Endometrial microvascular endothelial cells (primary cell): Measurements from ENCODE around the gene ZP3. TPM values are rescaled to one million over a fixed set of nuclear protein-coding genes. Genes with fewer than 3 reads are reported as not detected.
"Not testable (repeated sequence)": the region's sequence is repeated elsewhere in the genome, so short reads cannot be mapped to it uniquely, and the experiment has no call there.

Source experiments
- in situ Hi-C: cut with HindIII; loops from 2 replicates; pipeline ENCODE4 v1.10.0; 2017; ENCODE audit warnings: low sequenced_read_pairs, low pct_unique_long_range_greater_than_20kb; ENCODE audit errors: inconsistent ontology term
- total RNA-seq: library from RNA; depleted of rRNA; stranded (reverse); fragments of >200 nt; gene quantifications from one replicate; pipeline ENCODE4 v1.2.3, GENCODE V29; 2015; ENCODE audit errors: inconsistent ontology term

ZP3 gene
- total RNA-seq, 1 donor from 2014 or later = 1.0 TPM

DNA sequence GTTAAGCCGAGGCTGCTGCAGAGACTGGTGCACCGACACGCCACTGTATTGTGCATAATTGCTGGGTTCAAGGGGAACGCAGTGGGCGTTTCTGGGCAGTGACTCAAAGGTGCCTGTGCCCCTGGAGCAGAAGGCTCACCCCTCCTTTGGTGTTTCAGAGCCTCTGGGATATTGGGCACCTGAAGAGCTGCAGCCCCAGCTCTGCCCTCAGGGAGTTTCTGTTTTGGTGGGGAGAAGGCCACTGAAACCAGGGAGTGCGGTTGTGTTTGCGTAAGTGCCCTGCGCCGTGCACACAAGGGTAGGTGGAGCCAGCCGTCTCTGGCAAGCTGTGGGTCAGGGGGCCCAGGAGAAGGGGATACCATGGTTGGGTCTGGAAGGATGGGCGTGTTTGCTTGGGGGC lies 51.5 kb downstream of the ZP3 start:
- in situ Hi-C loops = not testable (repeated sequence)

- in situ Hi-C loops = not testable (repeated sequence)
These were observed 52.2 kb downstream of the ZP3 start for GRCh38 chr7:76476742-76477474.

DNA sequence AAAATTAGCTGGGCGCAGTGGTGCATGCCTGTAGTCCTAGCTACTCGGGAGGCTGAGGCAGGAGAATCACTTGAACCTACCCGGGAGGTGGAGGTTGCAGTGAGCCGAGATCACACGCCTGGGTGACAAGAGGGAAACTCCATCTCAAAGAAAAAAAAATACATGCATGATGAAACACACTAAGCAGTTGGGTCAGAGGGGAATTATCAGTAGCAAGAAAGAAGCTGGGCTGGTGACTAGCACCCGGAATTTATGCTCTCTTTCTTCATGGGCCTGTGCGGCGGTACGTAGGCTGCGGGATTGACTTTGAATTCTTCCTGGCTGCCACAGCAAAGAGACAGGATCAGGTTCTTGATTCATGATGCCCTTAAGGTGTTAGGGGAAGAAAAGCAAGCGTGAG lies 54.9 kb downstream of the ZP3 start:
- in situ Hi-C loops = not testable (repeated sequence)

GRCh38 chr7:76480403-76481253 lies 55.9 kb downstream of the ZP3 start:
- in situ Hi-C loops = not testable (repeated sequence)

- in situ Hi-C loops = not testable (repeated sequence)
These were observed 57.9 kb downstream of the ZP3 start for GRCh38 chr7:76482660-76483059.

GRCh38 chr7:76483081-76483480 lies 58.3 kb downstream of the ZP3 start:
- in situ Hi-C loops = not testable (repeated sequence)

DNA sequence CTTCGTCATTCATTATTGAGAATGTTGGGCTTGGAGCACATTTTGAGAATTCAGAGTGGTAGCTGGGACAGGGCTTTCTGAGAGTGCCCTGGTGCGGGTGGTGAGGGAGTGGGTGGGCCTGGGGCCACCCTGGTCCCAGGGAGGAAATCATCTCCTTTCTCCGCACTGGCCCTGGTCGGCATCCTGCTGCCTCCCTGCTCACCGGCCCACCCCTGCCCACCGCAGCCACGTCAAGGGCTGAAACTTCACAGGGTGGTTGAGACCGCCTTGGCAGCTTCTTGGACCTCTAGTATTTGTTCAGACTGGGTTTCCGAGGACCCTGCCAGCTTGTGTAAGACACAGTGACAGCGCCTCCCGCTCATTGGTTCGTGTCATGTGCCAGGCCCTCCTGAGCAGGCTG lies 59.7 kb downstream of the ZP3 start:
- in situ Hi-C loops = not testable (repeated sequence)

DNA sequence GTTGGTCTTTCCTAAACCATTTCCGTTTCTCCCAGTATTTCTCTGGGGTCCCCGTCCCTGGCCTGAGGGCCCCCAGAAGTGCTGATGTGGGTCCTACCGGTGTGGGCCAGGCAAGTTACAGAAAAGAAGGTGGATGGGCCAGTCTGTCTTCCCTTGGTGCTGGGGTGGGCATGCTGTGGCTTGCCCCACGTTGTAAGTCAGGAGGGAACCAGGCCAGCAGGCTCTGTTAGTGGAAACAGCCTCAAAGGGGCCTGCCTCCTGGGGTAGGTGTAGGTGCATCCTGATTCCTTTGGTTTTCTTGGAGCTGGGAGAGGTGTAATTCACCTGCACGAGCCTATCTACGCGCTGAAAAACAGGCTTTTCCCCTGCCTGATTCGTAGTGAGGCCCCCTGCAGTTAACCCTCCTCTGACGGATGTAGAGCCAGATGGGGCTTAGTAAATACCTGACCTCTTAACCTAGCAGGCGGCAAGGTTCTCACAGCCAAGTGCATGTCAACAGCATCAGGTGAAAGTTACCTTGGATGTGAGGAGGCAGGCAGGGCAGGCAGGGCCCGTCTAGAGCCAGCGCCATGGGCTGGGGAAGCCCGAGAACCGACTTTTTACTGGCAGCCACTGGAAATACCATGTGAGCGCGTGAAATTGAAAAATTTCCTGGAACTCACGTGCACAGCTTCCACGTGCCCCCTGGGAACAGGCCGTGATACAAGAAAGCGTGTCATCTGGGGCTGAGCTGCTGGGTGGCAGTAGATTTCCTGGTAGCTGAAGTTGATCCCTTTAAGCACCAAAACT lies 61.3 kb downstream of the ZP3 start:
- in situ Hi-C loops = not testable (repeated sequence)

DNA sequence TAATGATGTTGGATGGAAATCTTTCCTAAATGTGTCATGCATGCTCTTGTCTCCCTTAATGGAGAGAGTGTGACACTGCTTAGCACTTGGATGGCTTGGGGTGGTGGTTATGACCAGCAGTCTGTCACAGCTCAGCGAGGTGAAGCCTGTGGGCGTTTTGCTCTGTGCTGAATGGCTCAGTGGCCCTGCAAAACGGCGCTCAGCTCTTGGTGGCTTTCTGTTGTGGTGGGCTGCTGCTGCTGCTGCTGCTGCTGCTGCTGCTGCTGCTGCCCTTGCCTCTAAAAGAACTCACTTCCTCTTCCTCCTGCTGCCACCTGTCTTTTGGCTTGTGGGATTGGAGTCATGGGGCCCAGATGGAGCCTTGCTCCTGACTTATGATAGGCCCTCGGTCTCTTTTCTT lies 61.9 kb downstream of the ZP3 start:
- in situ Hi-C loops = not testable (repeated sequence)

- in situ Hi-C loops = not testable (repeated sequence)
These were observed 63.2 kb downstream of the ZP3 start for GRCh38 chr7:76487969-76488368.

Other genes with a start within 250 kb of the ZP3 start
- not detected for gene SRRM3, start 223.1 kb upstream of the ZP3 start, total RNA-seq
- 336 TPM for gene HSPB1, start 122.3 kb upstream of the ZP3 start, total RNA-seq
- 91.2 TPM for gene YWHAG, start 66.0 kb upstream of the ZP3 start, total RNA-seq
- gene SSC4D, start 15.3 kb upstream of the ZP3 start, total RNA-seq = not detected
- gene DTX2, start 36.8 kb downstream of the ZP3 start, total RNA-seq = 8.9 TPM
- gene UPK3B, start 85.6 kb downstream of the ZP3 start, total RNA-seq = not detected
- not detected for gene SPDYE16, start 118.3 kb downstream of the ZP3 start, total RNA-seq
- 4.2 TPM for gene POMZP3, start 202.3 kb downstream of the ZP3 start, total RNA-seq